NCI-H526 (cell line): Measurements from ENCODE around the gene RBM5.
A peak's percentile ranks its signal among the peaks of the same experiment; 100 is the strongest.

Experiments
- DNase-seq, 2 experiments: peaks; one replicate each; lab custom pipeline; 2025; lab: John Stamatoyannopoulos, UW

The RBM5 gene

GRCh38 chr3:50138266-50139200 lies 49.8 kb downstream of the RBM5 start:
- DNase-seq: peak in 1 of 2 experiments; percentile 40

GRCh38 chr3:50139308-50139707 lies 50.6 kb downstream of the RBM5 start:
- no peak for DNase-seq

GRCh38 chr3:50139718-50140423 lies 51.2 kb downstream of the RBM5 start:
- DNase-seq: no peak

- DNase-seq: no peak
These were observed 52.3 kb downstream of the RBM5 start for GRCh38 chr3:50140990-50141389.

- no peak for DNase-seq
These were observed 57.7 kb downstream of the RBM5 start for GRCh38 chr3:50146316-50146901.

GRCh38 chr3:50147016-50147415 lies 58.3 kb downstream of the RBM5 start:
- DNase-seq: no peak

- no peak for DNase-seq
These were observed 58.7 kb downstream of the RBM5 start for GRCh38 chr3:50147447-50147846.

GRCh38 chr3:50147861-50148260 lies 59.1 kb downstream of the RBM5 start:
- DNase-seq: no peak

GRCh38 chr3:50150404-50150750 lies 61.7 kb downstream of the RBM5 start:
- no peak for DNase-seq

- DNase-seq: peak; percentile 69 to 74
These were observed 62.4 kb downstream of the RBM5 start for GRCh38 chr3:50150863-50151686.

- DNase-seq: no peak
These were observed 63.0 kb downstream of the RBM5 start for GRCh38 chr3:50151728-50152127.

- DNase-seq: no peak
These were observed 65.2 kb downstream of the RBM5 start for GRCh38 chr3:50153782-50154475.

GRCh38 chr3:50154476-50154839 lies 65.7 kb downstream of the RBM5 start:
- peak in 1 of 2 experiments; percentile 17 for DNase-seq

- DNase-seq: peak in 1 of 2 experiments; percentile 87
These were observed 66.2 kb downstream of the RBM5 start, which contains the start of gene SEMA3F for GRCh38 chr3:50154840-50155490. SEMA3F (plus strand) TSS chr3:50155324; CDS start chr3:50159623, 4,299 bp downstream.

- DNase-seq: no peak
These were observed 66.8 kb downstream of the RBM5 start for GRCh38 chr3:50155491-50155878.

GRCh38 chr3:50155891-50156290 lies 67.2 kb downstream of the RBM5 start:
- peak in 1 of 2 experiments; percentile 43 for DNase-seq

- no peak for DNase-seq
These were observed 68.1 kb downstream of the RBM5 start for GRCh38 chr3:50156549-50157493.

GRCh38 chr3:50157827-50158529 lies 69.3 kb downstream of the RBM5 start:
- DNase-seq: no peak
